RWPE2 (cell line): ENCODE results near the gene GRM5.
"Not testable (repeated sequence)": the region's sequence is repeated elsewhere in the genome, so short reads cannot be mapped to it uniquely, and the experiment has no call there.

Experiments used
- ATAC-seq: fragments of 200-7000 bp; cut with Tn5 transposase; 3 replicates; pipeline ENCODE4 v1.9.1; 2021; ENCODE audit warnings: low read depth
- DNase-seq: peaks from one replicate; pipeline ENCODE4 v3.0.0-alpha.2; 2020; ENCODE audit warnings: low spot score
- H3K27ac ChIP-seq: fragments of 450-650 bp; 2 replicates; pipeline ENCODE4 v1.5.1; 2017; ENCODE audit warnings: mild to moderate bottlenecking; ENCODE audit not compliant: poor library complexity, severe bottlenecking
- H3K27me3 ChIP-seq: fragments of 250-450 bp; sonication (Bioruptor Pico); 2 replicates; pipeline ENCODE4 v1.5.1; 2021; ENCODE audit warnings: mild to moderate bottlenecking, moderate library complexity; ENCODE audit not compliant: insufficient read depth, poor library complexity, severe bottlenecking
- H3K36me3 ChIP-seq: fragments of 250-450 bp; sonication (Bioruptor Pico); 2 replicates; pipeline ENCODE4 v1.5.1; 2020; ENCODE audit warnings: low read depth, mild to moderate bottlenecking, moderate library complexity
- H3K4me1 ChIP-seq: fragments of 250-450 bp; sonication (Bioruptor Pico); 2 replicates; pipeline ENCODE4 v1.5.1; 2021; ENCODE audit warnings: mild to moderate bottlenecking, moderate library complexity; ENCODE audit not compliant: insufficient read depth, poor library complexity, severe bottlenecking
- H3K4me3 ChIP-seq: fragments of 250-450 bp; sonication (Bioruptor Pico); 2 replicates; pipeline ENCODE4 v1.5.1; 2021; ENCODE audit warnings: mild to moderate bottlenecking, moderate library complexity; ENCODE audit not compliant: severe bottlenecking
- H3K9me3 ChIP-seq: fragments of 250-450 bp; sonication (Bioruptor Pico); 2 replicates; pipeline ENCODE4 v1.5.1; 2021; ENCODE audit warnings: mild to moderate bottlenecking, moderate library complexity; ENCODE audit not compliant: severe bottlenecking
- CTCF ChIP-seq: fragments of 450-650 bp; IDR thresholded peaks from one replicate; pipeline ENCODE4 v1.5.1; 2017; ENCODE audit warnings: mild to moderate bottlenecking, moderate library complexity; ENCODE audit not compliant: poor library complexity, severe bottlenecking

The GRM5 gene

GRCh38 chr11:88972210-88972609 lies 93.6 kb downstream of the GRM5 start:
- DNase-seq (no peak), ATAC-seq (no peak)
- H3K4me3 ChIP-seq: no peak overlapping the region
- no peaks in the 10 kb centered on the region for H3K9me3 ChIP-seq
- H3K27me3 ChIP-seq: no peaks in the 10 kb centered on the region
- no peaks in the 10 kb centered on the region for H3K4me1 ChIP-seq
- H3K27ac ChIP-seq: no peak overlapping the region
- no peak for TF ChIP-seq CTCF
- H3K36me3 ChIP-seq: no peaks in the 10 kb centered on the region

- not testable (repeated sequence) for DNase-seq, H3K9me3 ChIP-seq, H3K4me3 ChIP-seq, H3K36me3 ChIP-seq, H3K27ac ChIP-seq, H3K4me1 ChIP-seq, H3K27me3 ChIP-seq, ATAC-seq
Measured at GRCh38 chr11:88961621-88962020, 104.2 kb downstream of the GRM5 start.

DNA sequence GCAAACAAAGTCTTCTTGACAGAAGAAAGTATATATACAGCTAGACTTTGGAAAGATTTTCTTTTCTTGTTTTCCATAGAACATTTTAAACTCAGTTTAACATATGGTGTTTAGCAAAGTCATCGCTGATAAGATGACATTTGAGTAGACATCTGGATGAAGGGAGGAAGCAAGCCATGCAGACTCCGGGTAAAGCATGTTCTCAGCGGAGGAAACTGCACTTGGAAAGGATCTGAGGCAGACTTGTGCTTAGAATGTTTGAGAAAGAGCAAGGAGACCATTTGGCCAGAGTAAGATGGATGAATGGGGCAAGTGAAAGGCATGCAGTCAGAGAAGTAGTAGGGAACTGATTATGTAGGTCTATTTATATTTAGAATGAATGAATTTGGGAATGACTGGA lies 105.9 kb downstream of the GRM5 start:
- ATAC-seq, H3K27me3 ChIP-seq, H3K36me3 ChIP-seq, DNase-seq, H3K4me1 ChIP-seq, H3K4me3 ChIP-seq, H3K9me3 ChIP-seq, H3K27ac ChIP-seq: not testable (repeated sequence)

DNA sequence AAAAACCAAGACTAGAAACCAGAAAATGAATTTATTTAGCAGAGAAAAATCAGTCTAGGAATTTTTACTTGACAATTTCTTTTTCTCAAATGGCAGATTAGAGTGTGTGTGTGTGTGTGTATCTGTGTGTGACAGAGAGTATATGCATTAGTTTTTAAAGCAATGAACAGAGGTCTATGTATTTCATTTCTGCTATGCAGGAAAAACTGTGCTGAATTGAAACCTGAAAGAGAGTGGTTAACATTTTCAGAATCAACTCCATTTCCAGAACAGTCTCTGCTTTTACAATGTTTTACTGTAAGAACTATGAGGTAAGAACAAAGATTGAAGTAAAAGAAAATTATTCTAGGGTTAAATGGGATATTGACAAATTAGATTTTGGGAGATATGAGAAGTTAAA lies 114.8 kb downstream of the GRM5 start:
- ATAC-seq: no peak
- Histone ChIP-seq H3K4me3 (no peak overlapping the region), H3K4me1 (peaks cover 4% of the 10 kb centered on the region), H3K36me3 (no peaks in the 10 kb centered on the region), H3K27me3 (no peaks in the 10 kb centered on the region), H3K9me3 (no peaks in the 10 kb centered on the region), H3K27ac (no peak overlapping the region)
- TF ChIP-seq CTCF: no peak
- no peak for DNase-seq

DNA sequence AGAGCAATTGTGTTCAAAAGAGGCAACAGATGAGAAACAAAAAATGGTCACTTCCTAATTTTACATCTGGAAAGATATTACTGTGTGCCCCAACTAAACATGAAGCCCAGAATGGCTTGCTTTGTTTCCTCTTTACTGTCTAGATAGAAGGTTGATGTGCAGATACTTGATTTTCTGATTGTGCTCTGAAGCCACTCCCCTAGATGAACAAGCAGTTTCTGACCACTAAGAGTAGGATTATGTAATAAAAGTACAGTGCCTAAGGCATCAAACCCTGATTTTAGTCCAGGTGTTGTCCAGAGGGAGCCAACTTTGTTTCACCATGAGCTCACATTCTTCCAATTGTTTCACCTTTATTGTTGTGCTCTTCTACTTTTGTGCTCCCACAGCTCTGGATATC lies 116.9 kb downstream of the GRM5 start:
- H3K27me3 ChIP-seq, H3K27ac ChIP-seq: not testable (repeated sequence)

DNA sequence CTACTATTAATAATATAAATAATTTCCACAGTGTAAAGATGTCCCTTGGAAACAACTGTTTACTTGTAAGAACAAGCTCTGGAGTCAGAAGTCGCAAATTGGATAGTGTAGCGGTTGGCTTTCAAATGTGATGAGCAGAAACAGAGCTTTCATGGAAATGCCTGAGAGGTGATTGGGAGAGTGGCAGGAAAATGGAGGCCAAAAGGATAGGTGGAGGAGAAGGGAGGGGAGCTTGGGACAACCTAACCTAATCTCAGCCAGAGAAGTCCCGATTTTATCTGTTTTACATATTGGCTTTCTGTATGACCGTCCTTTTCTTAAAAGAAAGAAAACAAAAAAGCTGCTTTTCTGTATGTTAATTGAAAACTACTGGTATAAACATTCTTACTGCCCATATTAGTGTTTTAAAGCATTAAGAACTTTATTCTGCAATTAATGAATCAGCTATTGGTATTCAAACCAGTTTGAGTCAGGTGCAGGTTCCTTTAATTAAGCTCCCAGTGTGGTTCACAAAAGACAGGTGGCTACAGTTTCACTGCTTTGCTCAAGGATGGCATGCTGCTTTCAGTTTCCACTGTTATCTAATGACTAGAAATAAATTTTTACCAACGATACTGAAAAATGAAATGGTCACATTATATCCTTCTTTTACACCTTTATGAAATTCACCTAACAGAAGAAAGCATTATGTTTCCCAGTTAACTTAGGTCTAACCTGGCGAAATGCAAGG lies 117.8 kb downstream of the GRM5 start:
- ATAC-seq, H3K9me3 ChIP-seq, H3K27me3 ChIP-seq, H3K36me3 ChIP-seq, H3K4me3 ChIP-seq, DNase-seq, H3K4me1 ChIP-seq, H3K27ac ChIP-seq: not testable (repeated sequence)

More for the DNA sequence above, 116.9 kb downstream of the GRM5 start:
- not testable (repeated sequence) for H3K36me3 ChIP-seq, H3K4me1 ChIP-seq, DNase-seq, H3K9me3 ChIP-seq, H3K4me3 ChIP-seq
- peak; percentile 79 for ATAC-seq

DNA sequence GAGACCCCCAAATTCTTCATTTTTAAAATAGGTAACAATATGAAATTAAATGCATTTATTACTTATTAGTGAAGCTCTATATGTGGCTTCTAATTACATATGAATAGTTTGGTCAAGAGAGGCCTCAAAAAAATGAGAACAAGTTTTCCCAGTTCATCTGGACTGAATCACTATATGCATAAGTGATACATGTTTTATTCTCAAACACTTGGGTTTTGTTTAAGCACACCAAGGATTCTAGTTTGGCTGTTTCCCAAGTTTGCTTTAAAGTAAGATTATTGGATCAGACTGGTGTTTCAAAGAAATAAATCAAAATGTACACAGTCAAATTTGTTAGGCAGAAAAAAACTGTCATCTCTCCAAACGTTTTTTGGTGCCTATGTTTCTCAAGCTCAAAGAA lies 136.1 kb downstream of the GRM5 start:
- H3K9me3 ChIP-seq, H3K36me3 ChIP-seq, H3K4me3 ChIP-seq, H3K27me3 ChIP-seq, H3K4me1 ChIP-seq, DNase-seq: not testable (repeated sequence)
- peak overlapping the region; percentile 26 for H3K27ac ChIP-seq
- peak; percentile 53; the same call in 1 of the 3 replicates for ATAC-seq

DNA sequence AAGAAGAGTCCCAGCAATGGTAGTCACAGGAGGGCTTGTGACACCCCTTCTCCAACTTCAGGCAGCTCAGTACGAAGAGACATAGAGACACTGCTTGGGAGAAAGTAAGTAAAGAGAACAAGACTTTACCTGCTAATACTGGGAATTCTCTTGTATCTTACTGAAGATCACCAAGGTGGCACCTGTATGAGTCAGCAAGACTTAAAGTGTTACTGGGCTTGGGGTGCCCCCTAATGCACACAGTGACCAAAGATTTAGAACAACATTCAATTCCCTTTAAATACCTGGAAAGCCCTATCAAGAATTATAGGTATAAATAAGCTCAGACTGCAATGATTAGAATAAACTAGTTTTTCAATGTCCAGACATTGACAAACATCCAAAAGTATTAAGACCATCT lies 148.7 kb downstream of the GRM5 start:
- not testable (repeated sequence) for H3K4me1 ChIP-seq, H3K27ac ChIP-seq, H3K9me3 ChIP-seq, ATAC-seq, H3K4me3 ChIP-seq, H3K36me3 ChIP-seq, H3K27me3 ChIP-seq, DNase-seq
